Measurements from ENCODE around the gene RXFP4. TPM values are rescaled to one million over a fixed set of nuclear protein-coding genes. Genes with fewer than 3 reads are reported as not detected.

The RXFP4 gene
- total RNA-seq, 1 donor from 2014 or later: not detected

DNA sequence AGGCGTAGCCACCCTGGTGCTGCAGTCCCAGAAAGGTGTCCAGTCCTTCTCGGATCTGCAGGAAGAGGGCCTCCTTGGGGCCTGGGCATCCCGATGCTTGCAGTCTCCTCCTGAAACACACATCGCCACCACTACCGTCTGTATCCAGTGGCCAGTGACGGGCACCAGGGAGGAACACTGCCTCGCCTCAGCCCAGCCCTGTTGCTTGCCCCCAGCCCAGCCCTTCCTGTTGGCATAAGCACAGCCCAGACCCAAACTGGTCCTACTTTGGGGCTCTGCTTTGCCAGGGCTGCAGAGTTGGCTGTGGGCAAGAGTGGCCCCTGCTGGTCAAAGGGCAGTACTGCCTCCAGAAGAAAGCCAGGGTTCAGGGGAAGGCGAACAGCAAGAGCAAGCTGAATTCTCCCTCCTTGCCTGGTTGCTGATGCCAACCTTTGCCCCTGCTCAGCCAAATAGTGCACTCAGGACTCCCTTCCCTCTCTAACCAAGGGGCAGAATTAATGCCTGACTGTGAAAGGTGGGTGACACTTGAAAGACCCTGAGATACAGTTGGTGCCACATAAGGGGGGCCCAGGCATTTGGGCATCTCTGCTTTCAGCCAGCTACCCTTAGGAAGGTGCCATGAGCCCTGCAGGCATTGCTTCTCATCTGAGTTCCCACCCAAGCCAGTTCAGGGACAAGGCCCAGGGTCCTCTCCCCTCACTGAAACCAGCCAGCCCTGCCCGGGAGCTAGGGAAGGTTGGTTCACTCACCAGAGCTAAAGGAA is 48.0 kb downstream of the RXFP4 start:
- DNase-seq (peak; percentile 81), ATAC-seq (peak; percentile 91)
- intact Hi-C loops (cut with micrococcal nuclease): no loop called here

- ATAC-seq: peak; percentile 55
- intact Hi-C loops (cut with micrococcal nuclease): no loop called here
- DNase-seq: no peak
These were observed 48.7 kb downstream of the RXFP4 start for GRCh38 chr1:155990005-155990739.

Small RNA genes within 50 kb of the gene (microRNA-seq; reads per million reads assigned to microRNA genes)
- gene MIR6738 (ENCODE audit: borderline number of aligned reads): not detected

Other genes with a start within 250 kb of the RXFP4 start
- 20.3 TPM for gene GON4L, start 84.4 kb upstream of the RXFP4 start, total RNA-seq
- gene SYT11, start 82.1 kb upstream of the RXFP4 start, total RNA-seq: 6.6 TPM
- 18.7 TPM for gene RIT1, start 30.3 kb upstream of the RXFP4 start, total RNA-seq
- 22.6 TPM for gene KHDC4, start 7.2 kb upstream of the RXFP4 start, total RNA-seq
- gene ARHGEF2, start 36.9 kb downstream of the RXFP4 start, total RNA-seq: 61.2 TPM
- 75.8 TPM for gene SSR2, start 79.3 kb downstream of the RXFP4 start, total RNA-seq
- 33.9 TPM for gene UBQLN4, start 112.2 kb downstream of the RXFP4 start, total RNA-seq
- gene LAMTOR2, start 113.1 kb downstream of the RXFP4 start, total RNA-seq: 65.6 TPM
- not detected for gene RAB25, start 119.5 kb downstream of the RXFP4 start, total RNA-seq
- 0.17 TPM for gene MEX3A, start 140.8 kb downstream of the RXFP4 start, total RNA-seq
- 252 TPM for gene LMNA, start 173.1 kb downstream of the RXFP4 start, total RNA-seq
- gene SEMA4A, start 211.9 kb downstream of the RXFP4 start, total RNA-seq: 0.69 TPM